ENCODE data around the gene SLC27A1. TPM values are rescaled to one million over a fixed set of nuclear protein-coding genes. Genes with fewer than 3 reads are reported as not detected.

SLC27A1 gene
- total and polyA plus RNA-seq, 9 of the 15 experiments (the other 6 are each of a cell fraction or from before 2014, with no cell fraction given), result 0.06 to 3.0 (median 1.1) TPM

DNA sequence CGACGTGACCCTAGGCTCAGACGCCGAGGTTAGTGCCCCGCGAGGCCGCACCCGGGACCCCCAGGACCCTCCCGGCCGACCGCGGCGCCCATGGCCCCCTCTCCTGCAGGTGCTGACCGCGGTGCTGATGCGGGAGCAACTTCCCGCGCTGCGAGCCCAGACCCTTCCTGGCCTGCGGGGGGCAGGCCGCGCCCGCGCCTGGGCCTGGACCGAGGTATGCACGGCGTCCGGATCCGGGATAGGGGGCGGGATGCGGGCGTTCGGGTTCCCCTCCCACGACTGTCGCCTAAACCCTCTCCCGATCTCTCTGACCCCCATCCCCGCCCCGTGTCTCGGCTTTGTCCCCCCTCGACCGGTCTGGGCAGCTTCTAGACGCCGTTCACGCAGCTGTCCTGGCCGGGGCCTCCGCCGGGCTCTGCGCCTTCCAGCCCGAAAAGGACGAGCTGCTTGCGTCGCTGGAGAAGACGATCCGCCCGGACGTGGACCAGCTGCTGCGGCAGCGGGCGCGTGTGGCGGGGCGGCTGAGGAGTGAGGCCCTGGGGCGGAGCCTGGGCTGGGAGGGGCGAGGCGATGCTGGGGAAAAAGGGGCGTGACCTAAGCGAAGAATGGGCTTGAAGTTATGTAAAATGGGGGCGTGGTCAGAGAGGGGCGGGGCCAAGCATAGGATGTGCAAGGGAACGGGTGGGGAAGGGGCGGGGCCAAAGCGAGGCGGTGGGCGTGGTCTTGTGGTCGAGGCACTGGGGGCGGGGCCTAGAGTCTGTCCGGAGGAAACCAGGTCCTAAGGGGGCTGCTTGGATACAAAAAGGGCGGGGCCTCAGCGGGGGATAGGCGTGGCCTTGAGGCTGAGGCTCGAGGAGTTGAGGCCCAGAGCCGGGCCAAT, 69.2 kb downstream of the SLC27A1 start (continued):
- TF ChIP-seq, protein P1, sequence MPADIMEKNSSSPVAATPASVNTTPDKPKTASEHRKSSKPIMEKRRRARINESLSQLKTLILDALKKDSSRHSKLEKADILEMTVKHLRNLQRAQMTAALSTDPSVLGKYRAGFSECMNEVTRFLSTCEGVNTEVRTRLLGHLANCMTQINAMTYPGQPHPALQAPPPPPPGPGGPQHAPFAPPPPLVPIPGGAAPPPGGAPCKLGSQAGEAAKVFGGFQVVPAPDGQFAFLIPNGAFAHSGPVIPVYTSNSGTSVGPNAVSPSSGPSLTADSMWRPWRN (IDR thresholded peaks at IDR 0.05; ENCODE audit: low read depth), result no peak
- TF ChIP-seq GABPB1 (CRISPR knock-in tag; IDR thresholded peaks at IDR 0.05) (no peak), GABPB2 (CRISPR knock-in tag; conservative IDR thresholded peaks at IDR 0.05) (no peak), MAFG (tag; conservative IDR thresholded peaks at IDR 0.05) (no peak), CC2D1A (IDR thresholded peaks at IDR 0.05) (no peak), EHMT2 (IDR thresholded peaks at IDR 0.05) (peak; percentile 87), SMAD3 (CRISPR knock-in tag; conservative IDR thresholded peaks at IDR 0.05) (no peak), RBM34 (IDR thresholded peaks at IDR 0.05; ENCODE audit: borderline replicate concordance, insufficient read depth, low read length) (0 out of 2 replicates have a peak, but pooled peaks have one; percentile 62), PHF8 (IDR thresholded peaks at IDR 0.05; ENCODE audit: borderline replicate concordance, low read length) (no peak; the same call in 1 of the 2 replicates), ZNF174 (CRISPR knock-in tag; IDR thresholded peaks at IDR 0.05) (no peak), TEAD2 (tag; IDR thresholded peaks at IDR 0.05) (no peak), ZFX (CRISPR knock-in tag; IDR thresholded peaks at IDR 0.05) (peak; percentile 55), NELFE (IDR thresholded peaks at IDR 0.05; ENCODE audit: insufficient read depth, insufficient read length) (no peak), U2AF2 (optimal IDR thresholded peaks at IDR 0.05; ENCODE audit: low read depth, low read length) (no peak), MYNN (IDR thresholded peaks at IDR 0.05) (no peak), MYNN (CRISPR knock-in tag; IDR thresholded peaks at IDR 0.05) (0 out of 2 replicates have a peak, but pooled peaks have one; percentile 9), SMARCA5 (IDR thresholded peaks at IDR 0.05) (no peak)
- TF ChIP-seq, protein P2, sequence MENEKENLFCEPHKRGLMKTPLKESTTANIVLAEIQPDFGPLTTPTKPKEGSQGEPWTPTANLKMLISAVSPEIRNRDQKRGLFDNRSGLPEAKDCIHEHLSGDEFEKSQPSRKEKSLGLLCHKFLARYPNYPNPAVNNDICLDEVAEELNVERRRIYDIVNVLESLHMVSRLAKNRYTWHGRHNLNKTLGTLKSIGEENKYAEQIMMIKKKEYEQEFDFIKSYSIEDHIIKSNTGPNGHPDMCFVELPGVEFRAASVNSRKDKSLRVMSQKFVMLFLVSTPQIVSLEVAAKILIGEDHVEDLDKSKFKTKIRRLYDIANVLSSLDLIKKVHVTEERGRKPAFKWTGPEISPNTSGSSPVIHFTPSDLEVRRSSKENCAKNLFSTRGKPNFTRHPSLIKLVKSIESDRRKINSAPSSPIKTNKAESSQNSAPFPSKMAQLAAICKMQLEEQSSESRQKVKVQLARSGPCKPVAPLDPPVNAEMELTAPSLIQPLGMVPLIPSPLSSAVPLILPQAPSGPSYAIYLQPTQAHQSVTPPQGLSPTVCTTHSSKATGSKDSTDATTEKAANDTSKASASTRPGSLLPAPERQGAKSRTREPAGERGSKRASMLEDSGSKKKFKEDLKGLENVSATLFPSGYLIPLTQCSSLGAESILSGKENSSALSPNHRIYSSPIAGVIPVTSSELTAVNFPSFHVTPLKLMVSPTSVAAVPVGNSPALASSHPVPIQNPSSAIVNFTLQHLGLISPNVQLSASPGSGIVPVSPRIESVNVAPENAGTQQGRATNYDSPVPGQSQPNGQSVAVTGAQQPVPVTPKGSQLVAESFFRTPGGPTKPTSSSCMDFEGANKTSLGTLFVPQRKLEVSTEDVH (IDR thresholded peaks at IDR 0.05; ENCODE audit: low read depth, partially characterized antibody), result peak; percentile 63
- TF ChIP-seq, protein P3, sequence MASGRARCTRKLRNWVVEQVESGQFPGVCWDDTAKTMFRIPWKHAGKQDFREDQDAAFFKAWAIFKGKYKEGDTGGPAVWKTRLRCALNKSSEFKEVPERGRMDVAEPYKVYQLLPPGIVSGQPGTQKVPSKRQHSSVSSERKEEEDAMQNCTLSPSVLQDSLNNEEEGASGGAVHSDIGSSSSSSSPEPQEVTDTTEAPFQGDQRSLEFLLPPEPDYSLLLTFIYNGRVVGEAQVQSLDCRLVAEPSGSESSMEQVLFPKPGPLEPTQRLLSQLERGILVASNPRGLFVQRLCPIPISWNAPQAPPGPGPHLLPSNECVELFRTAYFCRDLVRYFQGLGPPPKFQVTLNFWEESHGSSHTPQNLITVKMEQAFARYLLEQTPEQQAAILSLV (tag; IDR thresholded peaks at IDR 0.05), result no peak
- TF ChIP-seq, protein P4, sequence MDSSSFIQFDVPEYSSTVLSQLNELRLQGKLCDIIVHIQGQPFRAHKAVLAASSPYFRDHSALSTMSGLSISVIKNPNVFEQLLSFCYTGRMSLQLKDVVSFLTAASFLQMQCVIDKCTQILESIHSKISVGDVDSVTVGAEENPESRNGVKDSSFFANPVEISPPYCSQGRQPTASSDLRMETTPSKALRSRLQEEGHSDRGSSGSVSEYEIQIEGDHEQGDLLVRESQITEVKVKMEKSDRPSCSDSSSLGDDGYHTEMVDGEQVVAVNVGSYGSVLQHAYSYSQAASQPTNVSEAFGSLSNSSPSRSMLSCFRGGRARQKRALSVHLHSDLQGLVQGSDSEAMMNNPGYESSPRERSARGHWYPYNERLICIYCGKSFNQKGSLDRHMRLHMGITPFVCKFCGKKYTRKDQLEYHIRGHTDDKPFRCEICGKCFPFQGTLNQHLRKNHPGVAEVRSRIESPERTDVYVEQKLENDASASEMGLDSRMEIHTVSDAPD (CRISPR knock-in tag; IDR thresholded peaks at IDR 0.05), result no peak
- TF ChIP-seq, protein P5, sequence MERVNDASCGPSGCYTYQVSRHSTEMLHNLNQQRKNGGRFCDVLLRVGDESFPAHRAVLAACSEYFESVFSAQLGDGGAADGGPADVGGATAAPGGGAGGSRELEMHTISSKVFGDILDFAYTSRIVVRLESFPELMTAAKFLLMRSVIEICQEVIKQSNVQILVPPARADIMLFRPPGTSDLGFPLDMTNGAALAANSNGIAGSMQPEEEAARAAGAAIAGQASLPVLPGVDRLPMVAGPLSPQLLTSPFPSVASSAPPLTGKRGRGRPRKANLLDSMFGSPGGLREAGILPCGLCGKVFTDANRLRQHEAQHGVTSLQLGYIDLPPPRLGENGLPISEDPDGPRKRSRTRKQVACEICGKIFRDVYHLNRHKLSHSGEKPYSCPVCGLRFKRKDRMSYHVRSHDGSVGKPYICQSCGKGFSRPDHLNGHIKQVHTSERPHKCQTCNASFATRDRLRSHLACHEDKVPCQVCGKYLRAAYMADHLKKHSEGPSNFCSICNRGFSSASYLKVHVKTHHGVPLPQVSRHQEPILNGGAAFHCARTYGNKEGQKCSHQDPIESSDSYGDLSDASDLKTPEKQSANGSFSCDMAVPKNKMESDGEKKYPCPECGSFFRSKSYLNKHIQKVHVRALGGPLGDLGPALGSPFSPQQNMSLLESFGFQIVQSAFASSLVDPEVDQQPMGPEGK (CRISPR knock-in tag; IDR thresholded peaks at IDR 0.05; ENCODE audit: borderline replicate concordance), result no peak
